OCI-M1 (cell line): ENCODE measurements around the gene SLC9A4.

ENCODE experiments used
- DNase-seq: peaks from one replicate; lab custom pipeline; 2025; lab: John Stamatoyannopoulos, UW

SLC9A4 gene

GRCh38 chr2:102550151-102550550 lies 77.1 kb downstream of the SLC9A4 start:
- no peak for DNase-seq

- DNase-seq = no peak
Observed at GRCh38 chr2:102551329-102552096, 78.5 kb downstream of the SLC9A4 start.

GRCh38 chr2:102553601-102554000 lies 80.6 kb downstream of the SLC9A4 start:
- no peak for DNase-seq

- DNase-seq = no peak
Observed at GRCh38 chr2:102558463-102558862, 85.4 kb downstream of the SLC9A4 start.

- peak; percentile 9 for DNase-seq
Observed at GRCh38 chr2:102562542-102562941, 89.5 kb downstream of the SLC9A4 start.

GRCh38 chr2:102575888-102576287 lies 102.9 kb downstream of the SLC9A4 start:
- DNase-seq = no peak

GRCh38 chr2:102578376-102578775 lies 105.3 kb downstream of the SLC9A4 start:
- no peak for DNase-seq

- peak; percentile 81 for DNase-seq
Observed at GRCh38 chr2:102581911-102582310, 108.9 kb downstream of the SLC9A4 start.

- no peak for DNase-seq
Observed at GRCh38 chr2:102582845-102583244, 109.8 kb downstream of the SLC9A4 start.
